Esophagus squamous epithelium (tissue), 4 donors: Measurements from ENCODE around the gene SYT2.

ENCODE experiments used
- POLR2A ChIP-seq, 4 donors: fragments of 450-650 bp; IDR thresholded peaks; one replicate each; pipeline ENCODE4 v1.6.1; 2017; ENCODE audit warnings: antibody characterized with exemption in 4 of 4, mild to moderate bottlenecking in 4 of 4, moderate library complexity in 3 of 4
- TF ChIP-seq, protein P1 (sequence below), 6 experiments: fragments of 450-650 bp in 4 of 6; fragments of 200-600 bp in 2 of 6; sonication (generic) in 2 of 6; IDR thresholded peaks; one replicate each; pipeline ENCODE4 v1.5.1; 2016 to 2019; ENCODE audit warnings: antibody characterized with exemption in 6 of 6, mild to moderate bottlenecking in 4 of 6, moderate library complexity in 4 of 6

DNA sequence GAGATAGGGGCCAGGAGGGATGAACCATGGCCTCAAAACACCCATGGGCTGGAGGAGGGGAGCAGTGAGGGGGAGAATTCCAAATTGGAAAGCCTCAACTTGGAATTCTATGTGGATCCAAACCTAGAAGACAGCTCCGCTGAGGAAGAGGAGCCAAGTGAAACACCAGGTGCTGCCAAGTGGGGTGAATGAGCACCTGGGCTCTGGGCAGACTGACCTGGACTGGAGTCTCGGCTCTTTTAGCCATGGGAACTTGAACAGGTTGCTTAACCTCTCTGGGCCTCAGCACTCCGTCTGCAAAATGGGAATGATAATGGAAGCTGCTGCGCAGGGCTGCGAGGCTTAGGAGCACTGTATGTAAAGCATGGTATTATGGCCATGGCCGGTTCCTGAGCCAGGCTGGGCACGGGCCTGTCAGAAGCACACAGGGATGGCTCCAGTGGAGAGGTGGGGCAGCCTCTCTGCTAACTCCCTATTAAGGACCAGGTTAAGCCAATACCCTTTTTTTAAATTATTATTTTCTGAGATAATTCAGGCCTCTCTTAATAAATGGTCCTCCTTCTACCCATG is 81.5 kb downstream of the SYT2 start:
- TF ChIP-seq, protein P1, sequence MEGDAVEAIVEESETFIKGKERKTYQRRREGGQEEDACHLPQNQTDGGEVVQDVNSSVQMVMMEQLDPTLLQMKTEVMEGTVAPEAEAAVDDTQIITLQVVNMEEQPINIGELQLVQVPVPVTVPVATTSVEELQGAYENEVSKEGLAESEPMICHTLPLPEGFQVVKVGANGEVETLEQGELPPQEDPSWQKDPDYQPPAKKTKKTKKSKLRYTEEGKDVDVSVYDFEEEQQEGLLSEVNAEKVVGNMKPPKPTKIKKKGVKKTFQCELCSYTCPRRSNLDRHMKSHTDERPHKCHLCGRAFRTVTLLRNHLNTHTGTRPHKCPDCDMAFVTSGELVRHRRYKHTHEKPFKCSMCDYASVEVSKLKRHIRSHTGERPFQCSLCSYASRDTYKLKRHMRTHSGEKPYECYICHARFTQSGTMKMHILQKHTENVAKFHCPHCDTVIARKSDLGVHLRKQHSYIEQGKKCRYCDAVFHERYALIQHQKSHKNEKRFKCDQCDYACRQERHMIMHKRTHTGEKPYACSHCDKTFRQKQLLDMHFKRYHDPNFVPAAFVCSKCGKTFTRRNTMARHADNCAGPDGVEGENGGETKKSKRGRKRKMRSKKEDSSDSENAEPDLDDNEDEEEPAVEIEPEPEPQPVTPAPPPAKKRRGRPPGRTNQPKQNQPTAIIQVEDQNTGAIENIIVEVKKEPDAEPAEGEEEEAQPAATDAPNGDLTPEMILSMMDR (IDR thresholded peaks at IDR 0.05), result no peak
- TF ChIP-seq POLR2A (IDR thresholded peaks at IDR 0.05), result no peak
